Measurements from ENCODE around the gene MSANTD3.

MSANTD3 gene

DNA sequence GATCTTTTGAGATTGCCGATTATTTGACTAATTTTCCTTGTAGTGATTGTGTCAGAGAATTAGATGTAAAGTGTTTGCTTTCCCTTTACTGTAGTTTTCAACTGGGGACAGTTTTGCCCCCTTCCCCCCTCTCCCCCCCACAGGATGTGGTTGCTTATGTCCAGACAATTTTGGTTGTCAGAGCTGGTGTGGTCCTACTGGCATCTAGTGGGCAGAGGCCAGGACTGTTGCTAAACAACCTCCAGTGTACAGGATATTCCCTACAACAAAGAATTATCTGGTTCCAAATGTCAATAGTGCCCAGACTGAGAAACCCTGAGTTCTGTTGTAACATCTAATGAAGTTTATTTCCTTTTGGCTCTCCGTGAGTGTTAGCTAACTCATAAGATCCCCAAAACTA, 66.0 kb downstream of the MSANTD3 start:
- H3K27ac ChIP-seq: no peak overlapping the region

DNA sequence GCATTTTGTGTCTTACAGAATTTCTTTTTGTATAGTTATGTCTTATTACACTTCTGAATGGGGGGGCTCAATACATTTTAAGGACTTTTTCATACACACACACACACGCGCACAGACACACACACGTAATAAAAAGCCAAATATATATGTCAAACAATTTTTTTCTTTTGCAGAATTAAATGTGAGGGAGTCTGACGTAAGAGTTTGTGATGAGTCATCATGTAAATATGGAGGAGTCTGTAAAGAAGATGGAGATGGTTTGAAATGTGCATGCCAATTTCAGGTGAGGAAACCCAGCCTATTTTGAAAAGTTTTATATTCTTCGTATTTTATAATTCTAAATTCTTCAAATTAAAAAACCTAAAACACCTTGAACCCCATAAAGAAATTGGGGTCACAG, 71.6 kb downstream of the MSANTD3 start:
- H3K4me3 ChIP-seq: no peak overlapping the region
- no peak overlapping the region for H3K27ac ChIP-seq

More for the DNA sequence above, 66.0 kb downstream of the MSANTD3 start:
- no peak overlapping the region for H3K4me3 ChIP-seq

DNA sequence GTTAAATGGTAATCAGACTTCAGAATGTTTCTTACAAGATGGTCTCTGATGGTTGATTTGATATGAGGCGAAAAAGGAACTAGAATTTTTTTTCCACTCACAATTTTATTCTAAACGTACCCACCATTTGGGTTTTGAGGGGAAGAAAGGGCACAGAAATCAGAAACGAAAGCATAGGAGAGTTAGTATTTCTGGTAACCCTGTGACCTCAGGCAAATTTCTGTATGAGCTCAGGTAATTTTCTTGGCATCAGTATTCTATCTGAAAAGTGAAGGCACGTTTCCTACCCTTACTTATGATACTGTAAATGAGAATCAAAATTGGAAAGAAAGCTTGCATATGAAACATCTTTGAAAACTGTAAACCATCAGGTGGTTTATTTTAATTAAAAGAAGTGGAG, 72.5 kb downstream of the MSANTD3 start:
- Histone ChIP-seq H3K4me3 (no peak overlapping the region), H3K27ac (no peak overlapping the region)

DNA sequence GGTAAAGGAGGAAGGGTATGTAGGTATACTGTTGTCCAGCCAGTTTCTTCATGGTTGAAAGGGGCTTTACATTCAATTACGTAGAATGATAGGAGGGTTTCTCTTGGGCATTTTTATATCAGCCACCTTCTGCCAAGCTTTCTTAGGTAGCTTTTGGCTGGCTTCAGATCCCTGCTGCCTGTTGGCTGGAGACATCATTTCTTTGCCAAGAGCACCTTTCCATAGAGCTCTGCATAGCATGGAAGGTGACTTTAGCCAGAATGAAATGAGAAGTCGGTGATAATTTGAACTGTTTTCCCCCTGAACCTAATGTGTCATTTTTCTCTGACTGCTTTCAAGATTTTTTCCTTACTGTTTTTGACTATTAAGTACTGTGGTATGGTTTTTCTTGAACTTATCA, 72.9 kb downstream of the MSANTD3 start:
- Histone ChIP-seq H3K27ac (no peak overlapping the region), H3K4me3 (no peak overlapping the region)

Data from skin epidermis (tissue), 12 donors.